Psoas muscle (tissue), 8 donors: ENCODE results near the gene MTRFR. TPM values are rescaled to one million over a fixed set of nuclear protein-coding genes. Genes with fewer than 3 reads are reported as not detected.
"Not testable (repeated sequence)": the region's sequence is repeated elsewhere in the genome, so short reads cannot be mapped to it uniquely, and the experiment has no call there.

Experiments used
- ATAC-seq, 4 donors: fragments of 200-7000 bp; cut with Tn5 transposase; one replicate each; pipeline ENCODE4 v1.9.1; 2020; ENCODE audit warnings: moderate library complexity in 3 of 4, mild to moderate bottlenecking in 2 of 4
- DNase-seq, 2 donors: peaks; one replicate each; pipeline ENCODE4 v3.0.0-alpha.2; 2020
- H3K27ac ChIP-seq: fragments of 200-600 bp; one replicate; pipeline ENCODE4 v1.8.0; 2022
- H3K27me3 ChIP-seq, 3 donors: fragments of 200-600 bp in 1 of 3; one replicate each; pipeline versions ENCODE4 v1.6.1 to v1.8.0; 2013 to 2022; ENCODE audit warnings: low read length in 2 of 3, mild to moderate bottlenecking in 2 of 3, moderate library complexity in 1 of 3; ENCODE audit not compliant: insufficient read depth in 3 of 3
- H3K36me3 ChIP-seq, 2 donors: fragments of 200-600 bp in 1 of 2; one replicate each; pipeline versions ENCODE4 v1.6.1 to v1.8.0; 2013 to 2022; ENCODE audit warnings: low read depth in 1 of 2, mild to moderate bottlenecking in 1 of 2, moderate library complexity in 1 of 2; ENCODE audit not compliant: insufficient read depth in 1 of 2
- H3K4me1 ChIP-seq: fragments of 200-600 bp; one replicate; pipeline ENCODE4 v1.8.0; 2022
- H3K4me3 ChIP-seq: fragments of 200-600 bp; one replicate; pipeline ENCODE4 v1.8.0; 2022; ENCODE audit warnings: mild to moderate bottlenecking
- H3K9me3 ChIP-seq: fragments of 200-600 bp; one replicate; pipeline ENCODE4 v1.8.0; 2022
- CTCF ChIP-seq: fragments of 200-600 bp; IDR thresholded peaks from one replicate; pipeline ENCODE4 v1.8.0; 2022; ENCODE audit warnings: antibody characterized with exemption
- WGBS, 3 donors: extraction: QIAGEN DNeasy Blood & Tissue Kit; methylation state at CpG; one replicate each; pipeline versions ENCODE4 v1.1.6 to v1.1.7; 2013; 5-methylcytosine and 5-hydroxymethylcytosine counted together
- intact Hi-C, 2 donors: fragments of 100-400 bp; cut with DNase I; formaldehyde crosslinking; loops; one replicate each; pipeline versions ENCODE4 v1.11.0 to v1.14.2; 2022
- long read RNA-seq, 2 donors: library from polyadenylated mRNA; unstranded; transcript quantifications; one replicate each; pipeline ENCODE4 v2.0.0, GENCODE V29; 2021
- polyA plus RNA-seq, 3 donors: library from polyadenylated mRNA; stranded (reverse); fragments of 200-250 nt; gene quantifications; one replicate each; pipeline ENCODE4 v1.2.3, GENCODE V29; 2013
- total RNA-seq, 4 donors: library from RNA; stranded (reverse); fragmentation: NEBNext Ultra II Directional in 2 of 4; extraction: Animal tissue kit (Norgen Biotek cat#: 25700) in 2 of 4; gene quantifications; one replicate each; pipeline versions ENCODE4 v1.2.1 to v1.2.4, GENCODE V29; 2021 to 2023
- donor health status: healthy with polysubstance abuse.
- donor health status: DM: no; HTN: no; CAD: no; lungs with moderate emphysema.
- donor health status: Bipolar disorder and iron deficiency.
- donor health status: healthy.
- donor health status: DM: yes; HTN: yes; CAD: no.
- donor health status: DM: no; HTN: no; CAD: no.
- donor health status: DM: no; HTN: no; CAD: no.
- donor health status: DM: yes; HTN: yes; CAD: no.

MTRFR gene
- total RNA-seq: 1 to 10 TPM; 7.3 to 9.9 (median 8.6) TPM
- 10 to 100 TPM in 1 of 3 donors, 1 to 10 TPM in 2; 6.4 to 10.9 (median 7.1) TPM for polyA plus RNA-seq
- long read RNA-seq, donor 1, transcript C12orf65-201 (3 exons, 2,073 nt): major isoform, 5 of 7 reads
- long read RNA-seq, donor 1, partial matches to known transcripts: 0 of 7 reads
- long read RNA-seq, donor 1, other reads (novel, unspliced or antisense): 2 of 7 reads
- long read RNA-seq, donor 2, transcript C12orf65-201 (3 exons, 2,073 nt): major isoform, 16 of 22 reads
- long read RNA-seq, donor 2, partial matches to known transcripts: 0 of 22 reads
- long read RNA-seq, donor 2, other reads (novel, unspliced or antisense): 3 of 22 reads

GRCh38 chr12:123232807-123233504, at the start of gene MTRFR, which contains the start of gene MPHOSPH9:
Gene MTRFR, plus strand, starts transcription at chr12:123233436. Its CDS starts 20,239 bp downstream, at chr12:123253675.
Gene MPHOSPH9, minus strand, starts transcription at chr12:123233141. Its CDS starts 2,777 bp downstream, at chr12:123230364.
- no peaks in the 10 kb centered on the region for H3K27me3 ChIP-seq
- ATAC-seq: peak; percentile 98 to 99 (median 98)
- peak within 1 kb of the TSS; percentile 95 for H3K27ac ChIP-seq
- no peaks in the 10 kb centered on the region for H3K9me3 ChIP-seq
- H3K4me1 ChIP-seq: peaks cover 35% of the 10 kb centered on the region
- peak within 1 kb of the TSS; percentile 100 for H3K4me3 ChIP-seq
- no peak for TF ChIP-seq CTCF
- H3K36me3 ChIP-seq: peaks cover 0 to 17% of the 10 kb centered on the region in 2 donors
- intact Hi-C loops: loop anchor here (5.0 kb wide), 3 partner anchors 191 to 706 kb away; partner anchors contain the start of genes KNTC1 (in 1 of the 2), OGFOD2 (in 1 of the 2) and RSRC2 (in 1 of the 2)
- WGBS, 3 donors: 0% methylated on average over 61 to 66 of the region's 66 CpGs
- peak; percentile 99 for DNase-seq

- Histone ChIP-seq H3K4me1 (no peaks in the 10 kb centered on the region), H3K36me3 (peaks cover 3 to 72% of the 10 kb centered on the region in 2 donors), H3K9me3 (no peaks in the 10 kb centered on the region), H3K27me3 (no peaks in the 10 kb centered on the region), H3K4me3 (no peak overlapping the region), H3K27ac (no peak overlapping the region)
- DNase-seq: no peak
- 95 to 98% (median 96%) methylated on average over 6 of the region's 6 CpGs for whole genome bisulfite sequencing, 3 donors
- ATAC-seq: no peak
- TF ChIP-seq CTCF: no peak
- intact Hi-C loops: no loop called here
These were observed 45.6 kb upstream of the MTRFR start for GRCh38 chr12:123187637-123188036.

- peaks cover 6 to 68% of the 10 kb centered on the region in 2 donors for H3K36me3 ChIP-seq
- H3K9me3 ChIP-seq: no peaks in the 10 kb centered on the region
- no peak overlapping the region for H3K4me3 ChIP-seq
- DNase-seq (no peak), ATAC-seq (no peak)
- TF ChIP-seq CTCF: no peak
- H3K4me1 ChIP-seq: no peaks in the 10 kb centered on the region
- no peak overlapping the region for H3K27ac ChIP-seq
- H3K27me3 ChIP-seq: no peaks in the 10 kb centered on the region
- intact Hi-C loops: loop anchor here in 1 of 2 donors (10.0 kb wide), 1 partner anchor 125 kb away; no protein-coding TSS in a partner anchor
- 54 to 64% (median 58%) methylated on average over 3 of the region's 3 CpGs for WGBS, 3 donors
These were observed 33.3 kb upstream of the MTRFR start for GRCh38 chr12:123199936-123200335.

- peaks cover 6 to 70% of the 10 kb centered on the region in 2 donors for H3K36me3 ChIP-seq
- no peak for TF ChIP-seq CTCF
- no peak for DNase-seq
- WGBS, 3 donors: 87 to 93% (median 91%) methylated on average over 7 of the region's 7 CpGs
- H3K27me3 ChIP-seq: no peaks in the 10 kb centered on the region
- ATAC-seq: no peak
- intact Hi-C loops: no loop called here
- H3K27ac ChIP-seq: no peak overlapping the region
- no peaks in the 10 kb centered on the region for H3K9me3 ChIP-seq
- no peak overlapping the region for H3K4me3 ChIP-seq
- H3K4me1 ChIP-seq: no peaks in the 10 kb centered on the region
These were observed 32.8 kb upstream of the MTRFR start for GRCh38 chr12:123200414-123200813.

GRCh38 chr12:123206794-123207193, 26.4 kb upstream of the MTRFR start:
- intact Hi-C loops, H3K4me1 ChIP-seq, DNase-seq, H3K4me3 ChIP-seq, ATAC-seq, H3K9me3 ChIP-seq, H3K27me3 ChIP-seq, H3K27ac ChIP-seq: not testable (repeated sequence)
- WGBS, 3 donors: 60 to 68% (median 63%) methylated on average over 3 of the region's 3 CpGs
- H3K36me3 ChIP-seq: peaks cover 3 to 80% of the 10 kb centered on the region in 2 donors

- DNase-seq, H3K9me3 ChIP-seq, H3K4me1 ChIP-seq, intact Hi-C loops, H3K27ac ChIP-seq, H3K27me3 ChIP-seq, ATAC-seq, H3K4me3 ChIP-seq: not testable (repeated sequence)
- WGBS, 3 donors: 95 to 99% (median 97%) methylated on average over 7 of the region's 7 CpGs
- peaks cover 0 to 74% of the 10 kb centered on the region in 2 donors for H3K36me3 ChIP-seq
These were observed 25.4 kb upstream of the MTRFR start for GRCh38 chr12:123207815-123208214.
